Left colon (tissue), 2 donors: Measurements from ENCODE around the gene S100A13. TPM values are rescaled to one million over a fixed set of nuclear protein-coding genes. Genes with fewer than 3 reads are reported as not detected.
"Not testable (repeated sequence)": the region's sequence is repeated elsewhere in the genome, so short reads cannot be mapped to it uniquely, and the experiment has no call there.

Experiments used
- ATAC-seq: fragments of 200-7000 bp; cut with Tn5 transposase; one replicate; pipeline ENCODE4 v1.9.1; 2020; ENCODE audit warnings: mild to moderate bottlenecking, moderate library complexity
- DNase-seq, 2 donors: peaks; one replicate each; pipeline ENCODE4 v3.0.0-alpha.2; 2020
- intact Hi-C, 2 donors: fragments of 100-400 bp; cut with DNase I in 1 of 2; cut with micrococcal nuclease in 1 of 2; formaldehyde crosslinking; loops; one replicate each; pipeline versions ENCODE4 v1.11.2 to v1.14.0; 2022; cut with DNase I, micrococcal nuclease
- total RNA-seq, 2 donors: library from RNA; stranded (reverse); fragmentation: NEBNext Ultra II Directional; extraction: Animal tissue kit (Norgen Biotek cat#: 25700); gene quantifications; one replicate each; pipeline ENCODE4 v1.2.1, GENCODE V29; 2021
- donor health status: DM: no; HTN: no; CAD: no.
- donor health status: DM: yes; HTN: yes; CAD: no.

Gene S100A13
- total RNA-seq, 2 donors from 2014 or later: 46.2 to 59.1 TPM

DNA sequence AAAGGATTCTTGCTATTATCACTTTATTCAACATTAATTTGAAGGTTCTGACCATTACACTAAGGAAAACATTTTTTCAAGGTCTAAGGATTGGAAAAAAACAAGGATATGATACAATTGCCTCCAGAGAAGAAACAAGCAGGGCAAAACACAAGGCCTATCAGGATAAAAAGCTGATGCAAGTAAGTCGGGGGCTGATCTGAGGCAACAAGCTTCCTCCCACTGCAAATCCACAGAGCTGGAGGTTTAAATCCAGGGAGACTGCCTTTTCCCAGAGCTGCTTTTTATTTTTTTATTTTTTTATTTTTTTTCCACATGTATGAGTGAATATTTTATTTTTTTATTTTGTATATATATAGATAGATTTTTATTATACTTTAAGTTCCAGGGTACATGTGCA is 42.3 kb downstream of the S100A13 start:
- ATAC-seq: no peak
- intact Hi-C loops: no loop called here

DNA sequence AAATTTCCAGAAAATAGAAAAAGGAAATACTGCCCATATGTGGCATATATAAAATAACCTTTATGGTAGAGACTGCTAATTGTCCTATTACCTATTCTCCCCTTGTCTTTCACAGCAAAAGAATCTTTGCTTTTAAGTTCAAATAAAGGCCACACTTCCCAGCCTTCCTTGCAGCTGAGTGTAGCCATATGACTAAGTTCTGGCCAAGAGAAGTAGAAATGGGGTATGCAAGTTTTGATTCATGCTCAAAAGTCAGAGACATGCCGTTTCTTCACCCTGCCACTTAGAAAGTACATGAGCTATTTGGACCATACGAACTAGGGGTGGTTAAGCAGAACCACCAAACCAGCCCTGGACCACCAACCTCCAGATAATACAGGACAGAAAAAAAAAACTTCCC is 43.3 kb downstream of the S100A13 start:
- ATAC-seq (no peak), DNase-seq (no peak)
- intact Hi-C loops: no loop called here

More for the DNA sequence above, 42.3 kb downstream of the S100A13 start:
- no peak for DNase-seq

DNA sequence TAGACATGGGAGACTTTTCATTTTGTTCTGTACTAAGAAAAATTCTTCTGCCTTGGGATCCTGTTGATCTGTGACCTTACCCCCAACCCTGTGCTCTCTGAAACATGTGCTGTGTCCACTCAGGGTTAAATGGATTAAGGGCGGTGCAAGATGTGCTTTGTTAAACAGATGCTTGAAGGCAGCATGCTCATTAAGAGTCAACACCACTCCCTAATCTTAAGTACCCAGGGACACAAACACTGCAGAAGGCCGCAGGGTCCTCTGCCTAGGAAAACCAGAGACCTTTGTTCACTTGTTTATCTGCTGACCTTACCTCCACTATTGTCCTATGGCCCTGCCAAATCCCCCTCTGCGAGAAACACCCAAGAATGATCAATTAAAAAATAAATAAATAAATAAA is 43.8 kb downstream of the S100A13 start:
- intact Hi-C loops, ATAC-seq, DNase-seq: not testable (repeated sequence)

DNA sequence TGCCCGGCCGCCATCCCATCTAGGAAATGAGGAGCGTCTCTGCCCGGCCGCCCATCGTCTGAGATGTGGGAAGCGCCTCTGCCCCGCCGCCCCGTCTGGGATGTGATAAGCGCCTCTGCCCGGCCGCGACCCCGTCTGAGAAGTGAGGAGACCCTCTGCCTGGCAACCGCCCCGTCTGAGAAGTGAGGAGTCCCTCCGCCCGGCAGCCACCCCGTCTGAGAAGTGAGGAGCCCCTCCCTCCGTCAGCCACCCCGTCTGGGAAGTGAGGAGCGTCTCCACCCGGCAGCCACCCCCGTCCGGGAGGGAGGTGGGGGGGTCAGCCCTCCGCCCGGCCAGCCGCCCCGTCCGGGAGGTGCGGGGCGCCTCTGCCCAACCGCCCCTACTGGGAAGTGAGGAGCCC is 44.5 kb downstream of the S100A13 start:
- intact Hi-C loops, DNase-seq, ATAC-seq: not testable (repeated sequence)

DNA sequence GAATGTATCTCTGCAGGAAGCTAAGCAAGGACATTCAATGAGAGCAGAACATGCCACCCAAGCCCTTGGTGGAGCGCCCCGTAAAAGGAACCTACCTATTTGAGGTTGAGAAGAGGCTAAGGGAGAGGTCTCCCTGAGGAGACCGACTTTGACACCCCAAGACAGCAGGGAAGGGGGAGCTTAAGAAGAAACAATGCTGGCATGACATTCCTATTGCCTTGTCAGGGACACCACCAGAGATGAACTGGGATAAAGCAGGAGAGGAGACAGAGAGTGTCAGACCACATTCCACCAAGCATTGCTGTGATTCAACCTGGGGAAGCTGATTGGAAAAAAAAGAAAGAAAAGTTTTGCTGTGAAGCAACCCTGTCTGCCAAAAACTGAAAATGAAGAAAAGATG is 48.4 kb downstream of the S100A13 start:
- intact Hi-C loops: no loop called here
- ATAC-seq (no peak), DNase-seq (no peak)

DNA sequence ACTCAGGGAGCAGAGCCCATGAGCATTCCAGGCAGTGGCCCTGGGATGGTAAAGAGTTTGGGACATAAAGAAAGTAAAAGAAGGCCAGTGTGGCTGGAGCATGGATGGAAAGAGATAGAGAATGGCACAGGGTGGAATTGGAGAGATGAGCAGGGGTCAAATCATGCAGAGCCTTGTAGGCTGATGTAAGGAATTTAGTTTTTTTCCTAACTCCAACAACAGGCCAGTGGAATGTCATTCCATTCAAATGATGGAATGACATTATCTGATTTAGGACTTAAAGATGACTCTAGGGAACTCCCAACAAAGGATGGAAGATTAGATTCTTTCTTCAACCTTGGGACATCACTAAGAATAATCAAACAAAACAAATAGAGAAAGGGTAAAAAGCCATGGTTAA is 48.8 kb downstream of the S100A13 start:
- intact Hi-C loops: no loop called here
- DNase-seq (no peak), ATAC-seq (no peak)

DNA sequence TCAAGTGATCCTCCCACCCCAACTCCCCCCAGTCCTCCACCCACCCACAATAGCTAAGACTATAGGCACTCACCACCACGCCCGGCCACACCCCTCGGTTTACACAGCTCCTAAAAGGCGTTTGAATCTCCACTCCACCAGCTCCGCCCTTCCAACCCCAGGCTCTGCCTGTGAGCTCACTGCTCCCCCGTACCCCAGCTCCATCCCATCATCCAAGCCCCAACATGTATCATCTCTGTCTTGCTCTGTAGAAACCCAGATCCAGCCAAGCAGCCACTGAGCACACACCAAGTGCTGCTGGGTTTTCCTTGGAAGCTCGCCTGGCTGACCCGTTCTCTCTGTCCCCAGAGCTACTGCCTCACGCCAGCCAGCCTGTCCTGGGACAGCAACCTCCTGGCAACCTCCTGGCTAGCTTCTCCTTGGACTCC is 49.7 kb downstream of the S100A13 start:
- intact Hi-C loops: no loop called here
- DNase-seq (peak; percentile 49 to 73), ATAC-seq (peak; percentile 81)

DNA sequence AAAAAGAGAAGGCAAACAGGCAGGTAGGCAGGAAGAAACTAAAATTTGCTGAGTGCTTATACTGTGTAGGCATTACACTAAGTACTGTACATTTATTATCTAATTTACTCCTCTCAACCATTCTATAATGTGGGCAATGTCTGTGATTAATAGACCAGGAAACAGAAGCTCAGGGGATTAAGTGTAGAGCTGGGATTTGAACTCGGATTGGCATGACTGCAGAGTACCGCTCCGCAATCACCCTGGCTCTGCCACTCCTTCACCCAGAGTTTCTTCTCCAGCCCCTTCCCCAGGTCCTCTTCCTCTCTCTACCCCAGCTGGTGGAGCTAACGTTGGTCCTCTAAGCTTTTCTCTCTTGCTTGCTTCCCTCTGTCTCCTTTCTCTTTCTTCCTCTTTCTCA is 50.2 kb downstream of the S100A13 start:
- ATAC-seq (peak; percentile 2), DNase-seq (no peak)
- intact Hi-C loops: no loop called here

DNA sequence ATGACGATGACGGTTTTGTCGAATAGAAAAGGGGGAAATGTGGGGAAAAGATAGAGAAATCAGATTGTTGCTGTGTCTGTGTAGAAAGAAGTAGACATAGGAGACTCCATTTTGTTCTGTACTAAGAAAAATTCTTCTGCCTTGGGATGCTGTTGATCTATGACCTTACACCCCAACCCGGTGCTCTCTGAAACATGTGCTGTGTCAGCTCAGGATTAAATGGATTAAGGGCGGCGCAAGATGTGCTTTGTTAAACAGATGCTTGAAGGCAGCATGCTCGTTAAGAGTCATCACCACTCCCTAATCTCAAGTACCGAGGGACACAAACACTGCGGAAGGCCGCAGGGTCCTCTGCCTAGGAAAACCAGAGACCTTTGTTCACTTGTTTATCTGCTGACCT is 51.8 kb downstream of the S100A13 start:
- intact Hi-C loops, ATAC-seq, DNase-seq: not testable (repeated sequence)

DNA sequence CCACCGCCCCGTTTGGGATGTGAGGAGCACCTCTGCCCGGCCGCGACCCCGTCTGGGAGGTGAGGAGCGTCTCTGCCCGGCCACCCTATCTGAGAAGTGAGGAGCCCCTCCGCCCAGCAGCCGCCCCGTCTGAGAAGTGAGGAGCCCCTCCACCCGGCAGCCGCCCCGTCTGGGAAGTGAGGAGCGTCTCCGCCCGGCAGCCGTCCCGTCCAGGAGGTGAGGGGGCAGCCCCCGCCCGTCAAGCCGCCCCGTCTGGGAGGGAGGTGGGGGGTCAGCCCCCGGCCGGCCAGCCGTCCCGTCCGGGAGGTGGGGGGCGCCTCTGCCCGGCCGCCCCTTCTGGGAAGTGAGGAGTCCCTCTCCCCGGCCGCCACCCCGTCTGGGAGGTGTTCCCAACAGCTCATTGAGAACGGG is 52.2 kb downstream of the S100A13 start:
- DNase-seq, ATAC-seq, intact Hi-C loops: not testable (repeated sequence)

DNA sequence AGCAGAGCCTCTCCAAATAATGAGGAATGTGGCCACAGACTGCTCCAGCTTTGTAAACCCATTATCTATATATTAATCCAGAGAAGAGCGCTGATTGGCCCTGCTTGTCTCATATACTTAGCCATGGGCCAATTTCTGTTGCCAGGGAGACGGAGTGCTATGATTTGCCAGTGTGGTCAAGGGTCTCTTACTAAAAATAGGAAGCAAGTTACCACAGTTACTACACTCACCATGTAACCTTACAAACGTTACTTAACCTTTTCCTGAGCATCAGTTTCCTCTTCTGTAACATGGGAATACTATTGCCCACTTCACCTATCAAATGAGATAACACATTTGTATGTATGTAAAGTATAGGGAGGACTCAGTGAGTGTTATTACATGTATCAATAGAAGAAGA is 54.0 kb downstream of the S100A13 start:
- ATAC-seq (no peak), DNase-seq (no peak)
- intact Hi-C loops: no loop called here

DNA sequence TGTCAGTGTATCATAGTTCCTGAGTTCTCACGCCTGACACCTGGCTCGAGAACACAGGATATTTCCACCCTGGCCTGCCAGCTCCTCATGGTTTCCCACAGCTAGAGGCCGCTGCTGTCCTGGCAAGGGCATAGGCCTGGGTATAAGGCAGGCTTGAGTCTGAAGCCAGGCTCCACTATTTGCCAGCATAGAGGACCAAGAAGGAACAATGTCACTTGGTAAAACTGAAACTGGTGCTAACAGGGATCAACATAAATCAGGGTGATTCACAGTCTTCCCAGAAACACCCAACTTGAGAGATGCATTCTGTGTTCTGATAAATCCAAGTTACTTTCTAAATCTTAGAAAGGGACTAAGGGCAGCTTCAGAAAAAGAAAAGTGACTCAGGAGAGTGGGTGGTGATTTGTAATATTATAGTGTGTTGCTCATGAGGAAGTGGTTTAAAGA is 54.7 kb downstream of the S100A13 start:
- DNase-seq (peak; percentile 89 to 90), ATAC-seq (peak; percentile 79)
- intact Hi-C loops: no loop called here

DNA sequence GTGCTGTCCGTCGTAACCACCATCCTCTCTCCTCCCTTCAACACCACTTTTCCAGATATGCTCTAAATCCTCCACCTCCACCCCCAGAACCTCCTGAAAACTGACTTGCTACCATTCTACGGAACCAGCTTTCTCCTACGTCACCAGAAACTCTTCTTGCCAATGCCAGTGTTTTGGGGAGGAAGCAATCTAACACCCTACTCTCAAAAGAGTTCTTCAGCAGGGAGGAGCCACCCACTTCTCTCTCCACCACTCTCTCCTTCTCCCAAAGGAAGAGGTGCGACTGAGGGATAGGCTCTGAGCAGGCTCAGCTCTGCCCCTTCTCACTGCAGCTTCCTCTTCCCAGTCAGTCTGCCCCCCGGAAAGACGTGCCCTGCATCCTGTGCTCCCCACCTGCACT is 55.6 kb downstream of the S100A13 start:
- no peak for ATAC-seq
- no peak for DNase-seq
- intact Hi-C loops: no loop called here

DNA sequence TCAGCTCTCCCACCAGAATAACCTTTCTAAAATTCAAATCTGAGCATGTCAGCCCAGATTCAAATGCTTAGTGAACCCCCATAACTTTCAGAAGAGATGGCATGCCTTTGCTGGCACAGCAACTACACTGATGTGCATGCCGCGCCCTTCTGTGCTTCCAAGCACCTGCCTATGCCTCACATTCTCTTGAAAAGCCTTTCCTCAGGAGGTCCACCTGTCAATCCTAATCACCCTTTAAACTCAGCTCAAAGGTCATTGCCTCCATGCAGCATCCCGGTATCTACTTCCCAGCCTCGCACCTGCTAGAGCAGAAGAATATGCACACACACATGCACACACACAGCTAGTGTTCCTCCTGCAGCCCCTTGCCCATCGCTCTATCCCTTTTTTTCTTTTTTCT is 56.4 kb downstream of the S100A13 start:
- DNase-seq: no peak
- intact Hi-C loops: no loop called here

DNA sequence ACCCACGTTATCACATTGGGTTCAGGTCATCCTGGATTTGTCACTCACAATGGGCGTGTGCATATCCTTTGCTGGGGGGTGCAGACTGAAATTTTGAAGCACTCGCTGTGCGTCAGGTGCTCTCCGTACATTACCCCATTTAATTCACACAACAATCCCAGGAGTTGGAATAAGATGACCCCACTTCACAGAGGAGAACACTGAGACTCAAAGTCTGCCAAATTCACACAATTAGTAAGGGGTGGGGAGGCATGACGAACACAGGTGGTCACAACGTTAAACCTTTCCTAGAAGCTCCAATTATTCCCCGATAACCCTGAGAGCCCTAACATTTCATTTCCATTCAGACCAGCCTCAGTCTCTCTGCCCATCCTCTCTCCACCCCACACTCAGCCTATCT is 57.8 kb downstream of the S100A13 start:
- intact Hi-C loops: loop anchor here in 1 of 2 donors (2.0 to 5.0 kb wide), 2 partner anchors 37 to 59 kb away; no protein-coding TSS in a partner anchor
- DNase-seq: no peak
- ATAC-seq: no peak

More for the DNA sequence above, 56.4 kb downstream of the S100A13 start:
- ATAC-seq: no peak

Other genes with a start within 250 kb of the S100A13 start
- gene S100A8, start 236.4 kb downstream of the S100A13 start, total RNA-seq: 1 to 10 TPM; 1.2 to 6.7 TPM
- gene S100A7A, start 211.0 kb downstream of the S100A13 start, total RNA-seq: not detected
- gene S100A7, start 166.9 kb downstream of the S100A13 start, total RNA-seq: not detected
- 1,000 to 10,000 TPM; 2,086 to 2,115 TPM for gene S100A6, start 91.5 kb downstream of the S100A13 start, total RNA-seq
- gene S100A5, start 86.6 kb downstream of the S100A13 start, total RNA-seq: not detected
- 10 to 100 TPM; 36.1 to 79.4 TPM for gene S100A4, start 81.7 kb downstream of the S100A13 start, total RNA-seq
- not detected for gene S100A3, start 78.2 kb downstream of the S100A13 start, total RNA-seq
- 1 to 10 TPM in 1 of 2 donors, not detected in 1; 1.1 TPM for gene S100A2, start 61.7 kb downstream of the S100A13 start, total RNA-seq
- 100 to 1,000 TPM; 191 to 231 TPM for gene S100A16, start 14.4 kb downstream of the S100A13 start, total RNA-seq
- gene S100A14, start 11.2 kb downstream of the S100A13 start, total RNA-seq: 100 to 1,000 TPM; 443 to 453 TPM
- gene S100A1, start 929 bp upstream of the S100A13 start, total RNA-seq: 1 to 10 TPM; 1.6 to 1.9 TPM
- 10 to 100 TPM; 54.0 to 61.5 TPM for gene CHTOP, start 6.6 kb upstream of the S100A13 start, total RNA-seq
- gene SNAPIN, start 31.2 kb upstream of the S100A13 start, total RNA-seq: 10 to 100 TPM; 23.6 to 25.1 TPM
- 100 to 1,000 TPM in 1 of 2 donors, 10 to 100 TPM in 1; 93.1 to 113 TPM for gene ILF2, start 43.5 kb upstream of the S100A13 start, total RNA-seq
- 1 to 10 TPM; 2.8 to 5.2 TPM for gene NPR1, start 51.2 kb upstream of the S100A13 start, total RNA-seq
- gene INTS3, start 100.5 kb upstream of the S100A13 start, total RNA-seq: 10 to 100 TPM; 25.8 to 28.1 TPM
- gene SLC27A3, start 147.9 kb upstream of the S100A13 start, total RNA-seq: 10 to 100 TPM; 22.5 to 24.8 TPM